GM12878 (cell line): ENCODE data around the gene RXRG. TPM values are rescaled to one million over a fixed set of nuclear protein-coding genes. Genes with fewer than 3 reads are reported as not detected.

Experiments used
- ATAC-seq: fragments of 200-7000 bp; cut with Tn5 transposase; 3 replicates; pipeline ENCODE4 v1.9.1; 2020; ENCODE audit warnings: mild to moderate bottlenecking, moderate library complexity
- BruUV-seq: library from RNA; stranded (reverse); fragments of 400-500 nt; replicated peaks from 2 replicates; lab custom pipeline; 2021; lab: Mats Ljungman, UMichigan
- CTCF ChIA-PET: fragments of 300-600 bp; sonication (Branson Sonifier 250); formaldehyde crosslinking; extraction: SDS; loops from one replicate; lab custom pipeline; 2021; ENCODE audit warnings: inconsistent platforms; lab: Yijun Ruan, JAX
- POLR2A ChIA-PET: fragments of 350-600 bp; formaldehyde crosslinking; extraction: SDS; loops from one replicate; lab custom pipeline; 2021; ENCODE audit warnings: inconsistent platforms; lab: Charles Lee
- RAD21 ChIA-PET: fragments of 300-600 bp; sonication (Branson Sonifier 250); formaldehyde crosslinking; loops from one replicate; lab custom pipeline; 2023; ENCODE audit warnings: antibody characterized with exemption; ENCODE audit not compliant: unreplicated experiment; lab: Charles Lee
- SMC1A ChIA-PET: fragments of 300-600 bp; sonication (Branson Sonifier 250); formaldehyde crosslinking; loops from one replicate; lab custom pipeline; 2023; ENCODE audit not compliant: unreplicated experiment, uncharacterized antibody; lab: Charles Lee
- DNase-seq: peaks from one replicate; pipeline ENCODE4 v3.0.0-alpha.2; 2011; ENCODE audit warnings: low read depth, low spot score
- FAIRE-seq: peaks from 3 replicates; lab custom pipeline; 2011; peaks lifted over from hg19 to GRCh38; lab: Jason Lieb, UNC
- H2AFZ ChIP-seq: 2 replicates; pipeline ENCODE4 v1.6.0; 2011; ENCODE audit warnings: low read depth, low read length, control low read depth; ENCODE audit not compliant: control insufficient read depth
- H3K27ac ChIP-seq: 2 replicates; pipeline ENCODE4 v1.5.1; 2011; ENCODE audit warnings: control low read depth; ENCODE audit not compliant: control insufficient read depth, insufficient read depth
- H3K27me3 ChIP-seq, 2 experiments: replicated peaks in 1 of 2; 2 replicates each; pipeline versions ENCODE4 v1.6.0 to v1.6.1; 2011; ENCODE audit warnings: low read length in 1 of 2; ENCODE audit not compliant: control insufficient read depth in 2 of 2, insufficient read depth in 2 of 2
- H3K36me3 ChIP-seq, 2 experiments: 2 replicates each; pipeline ENCODE4 v1.5.1; 2011; ENCODE audit warnings: low read length in 1 of 2; ENCODE audit not compliant: control insufficient read depth in 2 of 2, insufficient read depth in 2 of 2
- H3K4me1 ChIP-seq: 2 replicates; pipeline ENCODE4 v1.6.1; 2011; ENCODE audit warnings: mild to moderate bottlenecking, low read length, moderate library complexity, mixed read lengths; ENCODE audit not compliant: control insufficient read depth, insufficient read depth
- H3K4me2 ChIP-seq: 2 replicates; pipeline ENCODE4 v1.6.0; 2011; ENCODE audit warnings: control low read depth; ENCODE audit not compliant: control insufficient read depth, insufficient read depth
- H3K4me3 ChIP-seq: fragments of 200-600 bp; sonication (generic); 2 replicates; pipeline ENCODE4 v1.5.1; 2016
- H3K79me2 ChIP-seq: 2 replicates; pipeline ENCODE4 v1.6.0; 2011; ENCODE audit warnings: low read length; ENCODE audit not compliant: control insufficient read depth, insufficient read depth
- H3K9ac ChIP-seq: 2 replicates; pipeline ENCODE4 v1.8.0; 2011; ENCODE audit warnings: low read length, control low read depth, mixed read lengths; ENCODE audit not compliant: control insufficient read depth, insufficient read depth
- H3K9me3 ChIP-seq: replicated peaks from 3 replicates; pipeline ENCODE4 v1.5.1; 2011; ENCODE audit warnings: mild to moderate bottlenecking, low read length; ENCODE audit not compliant: control insufficient read depth, insufficient read depth
- H4K20me1 ChIP-seq: 2 replicates; pipeline ENCODE4 v1.6.0; 2011; ENCODE audit not compliant: control insufficient read depth, insufficient read depth
- ASH2L ChIP-seq: fragments of 300-600, 200-600 bp; sonication (generic); IDR thresholded peaks from 2 replicates; pipeline ENCODE4 v1.6.1; 2017; ENCODE audit warnings: low read depth, mild to moderate bottlenecking, borderline replicate concordance
- CHD4 ChIP-seq: fragments of 200-600 bp; sonication (generic); IDR thresholded peaks from 2 replicates; pipeline ENCODE4 v1.6.1; 2016; ENCODE audit warnings: mild to moderate bottlenecking
- CTCF ChIP-seq, 3 experiments: IDR thresholded peaks in 2 of 3; conservative IDR thresholded peaks in 1 of 3; 2 replicates each; pipeline ENCODE4 v1.5.1; 2011; ENCODE audit warnings: low read depth in 3 of 3, low read length in 3 of 3, mild to moderate bottlenecking in 3 of 3, control low read depth in 2 of 3, moderate library complexity in 2 of 3, inconsistent platforms in 1 of 3, mixed read lengths in 1 of 3; ENCODE audit not compliant: control insufficient read depth in 2 of 3, insufficient read depth in 1 of 3; ENCODE audit errors: extremely low read depth in 1 of 3
- EP300 ChIP-seq, 2 experiments: fragments of 150-350 bp in 1 of 2; IDR thresholded peaks; 2 replicates each; pipeline ENCODE4 v1.6.1; 2011 to 2012; ENCODE audit warnings: low read depth in 2 of 2, low read length in 2 of 2, borderline replicate concordance in 1 of 2, improper control_type of control experiment in 1 of 2, inconsistent platforms in 1 of 2; ENCODE audit not compliant: control insufficient read depth in 1 of 2
- HCFC1 ChIP-seq: fragments of 150-350 bp; IDR thresholded peaks from 2 replicates; pipeline ENCODE4 v1.6.1; 2014; ENCODE audit warnings: low read length
- MAX ChIP-seq: IDR thresholded peaks from 2 replicates; pipeline ENCODE4 v1.6.1; 2012; ENCODE audit warnings: low read depth, low read length, improper control_type of control experiment
- NFYA ChIP-seq: IDR thresholded peaks from 2 replicates; pipeline ENCODE4 v1.6.1; 2011; ENCODE audit warnings: low read depth, mild to moderate bottlenecking, low read length, improper control_type of control experiment, borderline replicate concordance
- RAD21 ChIP-seq: IDR thresholded peaks from 2 replicates; pipeline ENCODE4 v1.6.1; 2011; ENCODE audit warnings: mild to moderate bottlenecking, low read depth, low read length, moderate library complexity; ENCODE audit not compliant: insufficient read depth
- SIN3A ChIP-seq: IDR thresholded peaks from 2 replicates; pipeline ENCODE4 v1.6.1; 2012; ENCODE audit warnings: low read depth, low read length, improper control_type of control experiment
- SMC3 ChIP-seq: IDR thresholded peaks from 2 replicates; pipeline ENCODE4 v1.6.1; 2011; ENCODE audit warnings: low read length, improper control_type of control experiment, borderline replicate concordance
- TAF1 ChIP-seq: IDR thresholded peaks from 2 replicates; pipeline ENCODE4 v1.6.1; 2011; ENCODE audit warnings: mild to moderate bottlenecking, low read depth, low read length, borderline replicate concordance
- ZNF384 ChIP-seq: IDR thresholded peaks from 2 replicates; pipeline ENCODE4 v1.6.1; 2012; ENCODE audit warnings: low read depth, mild to moderate bottlenecking, low read length, improper control_type of control experiment, borderline replicate concordance
- WGBS: methylation state at CpG from one replicate; pipeline ENCODE4 v1.1.6; 2016; ENCODE audit warnings: low lambda C conversion rate; ENCODE audit not compliant: insufficient replicate concordance, insufficient coverage; ENCODE audit errors: missing lambda C conversion rate; 5-methylcytosine and 5-hydroxymethylcytosine counted together
- in situ Hi-C: fragments of 300-500 bp; cut with MboI; formaldehyde crosslinking; loops from 9 replicates; pipeline ENCODE4 v1.14.3; 2018; ENCODE audit warnings: mixed read lengths
- intact Hi-C: fragments of 100-400 bp; cut with micrococcal nuclease; formaldehyde crosslinking; loops from one replicate; pipeline ENCODE4 v1.14.2; 2022; ENCODE audit not compliant: unreplicated experiment
- polyA plus RNA-seq, 11 experiments: library from polyadenylated mRNA; depleted of rRNA in 4 of 11; unstranded in 6 of 11; stranded (reverse) in 5 of 11; fragments of >200 nt; fragmentation: Nextera tagmentation in 4 of 11; fragmentation: Illumina TruSeq in 1 of 11; extraction: Ambion mirVana in 4 of 11; extraction: Trizol in 1 of 11; gene quantifications; 1 replicate in 1 of 11; 2 replicates in 10 of 11; pipeline versions ENCODE4 v1.2.1 to v1.2.3, GENCODE V29; 2011 to 2016; ENCODE audit warnings: inconsistent platforms in 2 of 11, missing spikeins in 2 of 11, low read depth in 1 of 11
- total RNA-seq, 4 experiments: library from RNA; depleted of rRNA in 3 of 4; stranded (reverse); fragments of >200 nt in 3 of 4; fragmentation: Illumina TruSeq in 1 of 4; extraction: Trizol in 1 of 4; gene quantifications; 2 replicates each; pipeline versions ENCODE4 v1.2.1 to v1.2.3, GENCODE V29; 2013 to 2021

The RXRG gene
- total and polyA plus RNA-seq, 10 of the 15 experiments (the other 5 are each of a cell fraction or from before 2014, with no cell fraction given), result 0.10 TPM; not detected in 9

- Histone ChIP-seq H3K9ac (no peak overlapping the region), H3K4me3 (no peak overlapping the region), H4K20me1 (no peaks in the 10 kb centered on the region), H3K27ac (no peak overlapping the region), H3K4me2 (no peak overlapping the region), H2AFZ (no peak overlapping the region), H3K36me3 (no peaks in the 10 kb centered on the region), H3K27me3 (peaks cover 0 to 3% of the 10 kb centered on the region in 2 experiments; a peak in 2 of 4 replicates), H3K79me2 (no peaks in the 10 kb centered on the region), H3K4me1 (no peaks in the 10 kb centered on the region), H3K9me3 (no peaks in the 10 kb centered on the region)
- in situ Hi-C loops, result no loop called here
- ATAC-seq, result peak; percentile 90
- SMC1A ChIA-PET, result interaction anchor here (0.7 to 1.5 kb wide), 5 partner anchors 10 to 510 kb away, joined by 3 to 4 read pairs (median 4); no protein-coding TSS in a partner anchor
- 31% methylated on average over 3 of the region's 3 CpGs for whole genome bisulfite sequencing
- POLR2A ChIA-PET, result no interaction called here
- intact Hi-C loops, result loop anchor here (1.0 kb wide), 1 partner anchor 189 kb away; no protein-coding TSS in a partner anchor
- CTCF ChIA-PET, result interaction anchor here (0.7 to 3.6 kb wide), 8 partner anchors 11 to 195 kb away, joined by 3 to 29 read pairs (median 4); no protein-coding TSS in a partner anchor
- RAD21 ChIA-PET, result interaction anchor here (1.0 to 1.5 kb wide), 2 partner anchors 11 to 20 kb away, joined by 3 read pairs; no protein-coding TSS in a partner anchor
- peak; percentile 92 for FAIRE-seq
- no TSS peak for BruUV-seq
- DNase-seq, result no peak
- TF ChIP-seq SIN3A, result no peak
- TF ChIP-seq CHD4, result no peak
- peak; percentile 66 to 71 (median 69); a peak in 5 of 6 replicates for TF ChIP-seq CTCF (IDR thresholded peaks at IDR 0.05 in 2 of 3, conservative IDR thresholded peaks at IDR 0.05 in 1 of 3; ENCODE audit: control insufficient read depth in 2 of 3, extremely low read depth in 1 of 3, insufficient read depth in 1 of 3, low read depth in 3 of 3, low read length in 3 of 3)
- TF ChIP-seq MAX, result no peak
- TF ChIP-seq NFYA, result no peak
- no peak for TF ChIP-seq ASH2L
- TF ChIP-seq ZNF384, result no peak
- peak; percentile 79 for TF ChIP-seq SMC3
- TF ChIP-seq HCFC1, result no peak
- TF ChIP-seq EP300 (IDR thresholded peaks at IDR 0.05; ENCODE audit: borderline replicate concordance in 1 of 2, control insufficient read depth in 1 of 2, low read depth in 2 of 2, low read length in 2 of 2), result no peak
- peak; percentile 55 for TF ChIP-seq RAD21
- TF ChIP-seq TAF1, result no peak
Measured at GRCh38 chr1:165403835-165404482, 41.0 kb downstream of the RXRG start.
